ENCODE measurements around the gene CHST3.
"Not testable (repeated sequence)": the region's sequence is repeated elsewhere in the genome, so short reads cannot be mapped to it uniquely, and the experiment has no call there.

The CHST3 gene

GRCh38 chr10:71982269-71983178 lies 18.3 kb downstream of the CHST3 start:
- TF ChIP-seq ZNF274 (IDR thresholded peaks at IDR 0.05; ENCODE audit: low read depth, low read length) = no peak
- H3K4me3 ChIP-seq (ENCODE audit: low read length) = no peak overlapping the region

GRCh38 chr10:71984126-71984808 lies 20.1 kb downstream of the CHST3 start:
- H3K4me3 ChIP-seq (ENCODE audit: low read length) = no peak overlapping the region
- TF ChIP-seq ZNF274 (IDR thresholded peaks at IDR 0.05; ENCODE audit: low read depth, low read length) = no peak

GRCh38 chr10:71984809-71985388 lies 20.7 kb downstream of the CHST3 start:
- TF ChIP-seq ZNF274 (IDR thresholded peaks at IDR 0.05; ENCODE audit: low read depth, low read length) = no peak
- no peak overlapping the region; the same call in 1 of the 2 replicates for H3K4me3 ChIP-seq (ENCODE audit: low read length)

- TF ChIP-seq ZNF274 (IDR thresholded peaks at IDR 0.05; ENCODE audit: low read depth, low read length) = no peak
- H3K4me3 ChIP-seq (ENCODE audit: low read length) = no peak overlapping the region; the same call in 1 of the 2 replicates
Observed at GRCh38 chr10:71985542-71986250, 21.5 kb downstream of the CHST3 start.

- H3K4me3 ChIP-seq (ENCODE audit: low read length) = not testable (repeated sequence)
Observed at GRCh38 chr10:71988895-71989294, 24.7 kb downstream of the CHST3 start.

GRCh38 chr10:71989661-71990454 lies 25.7 kb downstream of the CHST3 start:
- H3K4me3 ChIP-seq (ENCODE audit: low read length) = no peak overlapping the region
- no peak for TF ChIP-seq ZNF274 (IDR thresholded peaks at IDR 0.05; ENCODE audit: low read depth, low read length)

GRCh38 chr10:71990706-71991269 lies 26.6 kb downstream of the CHST3 start:
- H3K4me3 ChIP-seq (ENCODE audit: low read length) = no peak overlapping the region
- no peak for TF ChIP-seq ZNF274 (IDR thresholded peaks at IDR 0.05; ENCODE audit: low read depth, low read length)

GRCh38 chr10:71995449-71995848 lies 31.3 kb downstream of the CHST3 start:
- TF ChIP-seq ZNF274 (IDR thresholded peaks at IDR 0.05; ENCODE audit: low read depth, low read length) = no peak
- no peak overlapping the region for H3K4me3 ChIP-seq (ENCODE audit: low read length)

- no peak overlapping the region for H3K4me3 ChIP-seq (ENCODE audit: low read length)
- no peak for TF ChIP-seq ZNF274 (IDR thresholded peaks at IDR 0.05; ENCODE audit: low read depth, low read length)
Observed at GRCh38 chr10:71995887-71996575, 31.8 kb downstream of the CHST3 start.

GRCh38 chr10:71996592-71997371 lies 32.6 kb downstream of the CHST3 start:
- TF ChIP-seq ZNF274 (IDR thresholded peaks at IDR 0.05; ENCODE audit: low read depth, low read length) = no peak
- H3K4me3 ChIP-seq (ENCODE audit: low read length) = no peak overlapping the region

- H3K4me3 ChIP-seq (ENCODE audit: low read length) = no peak overlapping the region
- TF ChIP-seq ZNF274 (IDR thresholded peaks at IDR 0.05; ENCODE audit: low read depth, low read length) = no peak
Observed at GRCh38 chr10:71998119-71998839, 34.1 kb downstream of the CHST3 start.

Measured in GM08714 (cell line).